Subcutaneous adipose tissue (tissue), 4 donors: ENCODE measurements around the gene PRKCB. TPM values are rescaled to one million over a fixed set of nuclear protein-coding genes. Genes with fewer than 3 reads are reported as not detected.

Experiments used
- total RNA-seq, 4 donors: library from RNA; depleted of rRNA; stranded (reverse); fragments of >200 nt; gene quantifications; one replicate each; pipeline ENCODE4 v1.1.0, GENCODE V29; 2016
- TF ChIP-seq, protein P1 (sequence below): fragments of 450-650 bp; IDR thresholded peaks from one replicate; pipeline ENCODE4 v1.5.1; 2016; ENCODE audit warnings: low read depth, mild to moderate bottlenecking, control low read depth, antibody characterized with exemption, moderate library complexity

PRKCB gene
- total RNA-seq, 4 donors from 2014 or later, result 3.4 to 16.5 (median 5.7) TPM

DNA sequence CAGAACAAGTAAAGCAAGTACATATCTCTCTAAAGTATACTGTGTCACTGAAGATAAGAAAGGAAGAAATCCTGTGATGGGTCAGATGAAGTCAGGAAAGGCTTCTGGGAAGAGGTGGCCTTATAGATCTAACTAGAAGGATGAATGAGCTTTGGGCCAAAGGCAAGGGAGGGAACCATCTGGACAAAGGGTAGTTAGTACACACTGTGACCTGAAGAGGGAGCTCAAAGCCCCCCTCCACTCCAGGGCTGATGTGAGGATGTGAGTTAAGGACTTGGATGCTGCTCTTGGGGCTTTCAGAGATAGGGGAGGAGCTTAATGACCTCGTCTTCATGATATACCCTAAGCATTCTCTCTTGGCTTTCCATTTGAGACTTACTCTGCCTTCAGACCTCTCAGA lies 235.1 kb downstream of the PRKCB start:
- TF ChIP-seq, protein P1, sequence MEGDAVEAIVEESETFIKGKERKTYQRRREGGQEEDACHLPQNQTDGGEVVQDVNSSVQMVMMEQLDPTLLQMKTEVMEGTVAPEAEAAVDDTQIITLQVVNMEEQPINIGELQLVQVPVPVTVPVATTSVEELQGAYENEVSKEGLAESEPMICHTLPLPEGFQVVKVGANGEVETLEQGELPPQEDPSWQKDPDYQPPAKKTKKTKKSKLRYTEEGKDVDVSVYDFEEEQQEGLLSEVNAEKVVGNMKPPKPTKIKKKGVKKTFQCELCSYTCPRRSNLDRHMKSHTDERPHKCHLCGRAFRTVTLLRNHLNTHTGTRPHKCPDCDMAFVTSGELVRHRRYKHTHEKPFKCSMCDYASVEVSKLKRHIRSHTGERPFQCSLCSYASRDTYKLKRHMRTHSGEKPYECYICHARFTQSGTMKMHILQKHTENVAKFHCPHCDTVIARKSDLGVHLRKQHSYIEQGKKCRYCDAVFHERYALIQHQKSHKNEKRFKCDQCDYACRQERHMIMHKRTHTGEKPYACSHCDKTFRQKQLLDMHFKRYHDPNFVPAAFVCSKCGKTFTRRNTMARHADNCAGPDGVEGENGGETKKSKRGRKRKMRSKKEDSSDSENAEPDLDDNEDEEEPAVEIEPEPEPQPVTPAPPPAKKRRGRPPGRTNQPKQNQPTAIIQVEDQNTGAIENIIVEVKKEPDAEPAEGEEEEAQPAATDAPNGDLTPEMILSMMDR, result no peak

DNA sequence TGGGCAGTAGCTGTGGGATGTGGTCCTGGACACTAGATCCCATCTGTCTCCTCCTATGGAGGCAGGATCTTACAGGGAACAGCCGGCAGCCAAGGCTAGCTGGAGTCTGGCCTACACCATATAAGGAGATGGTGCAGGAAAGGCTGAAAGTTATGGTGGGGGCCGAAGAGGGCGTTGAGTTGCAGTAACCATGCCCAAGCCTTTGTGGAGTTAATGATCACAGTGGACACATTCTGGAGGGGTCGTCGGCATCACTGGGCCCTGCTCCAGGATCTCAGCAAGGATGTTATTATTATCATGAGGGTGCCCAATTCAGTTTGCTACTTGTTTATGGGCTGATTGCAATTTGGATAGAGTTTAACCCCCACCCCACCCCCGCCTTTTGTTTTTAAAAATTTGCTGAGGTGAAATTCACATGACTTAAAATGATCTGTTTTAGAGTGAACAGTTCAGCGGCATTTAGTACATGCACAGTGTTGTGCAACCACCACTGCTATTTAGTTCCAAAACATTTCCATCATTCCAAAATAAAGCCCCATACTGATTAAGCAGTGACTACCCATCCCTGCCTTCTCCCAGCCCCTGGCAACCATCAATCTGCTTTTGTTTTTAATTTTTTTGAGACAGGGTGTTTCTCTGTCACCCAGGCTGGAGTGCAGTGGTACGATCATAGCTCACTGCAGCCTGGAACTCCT lies 236.0 kb downstream of the PRKCB start:
- TF ChIP-seq, protein P1, result no peak

DNA sequence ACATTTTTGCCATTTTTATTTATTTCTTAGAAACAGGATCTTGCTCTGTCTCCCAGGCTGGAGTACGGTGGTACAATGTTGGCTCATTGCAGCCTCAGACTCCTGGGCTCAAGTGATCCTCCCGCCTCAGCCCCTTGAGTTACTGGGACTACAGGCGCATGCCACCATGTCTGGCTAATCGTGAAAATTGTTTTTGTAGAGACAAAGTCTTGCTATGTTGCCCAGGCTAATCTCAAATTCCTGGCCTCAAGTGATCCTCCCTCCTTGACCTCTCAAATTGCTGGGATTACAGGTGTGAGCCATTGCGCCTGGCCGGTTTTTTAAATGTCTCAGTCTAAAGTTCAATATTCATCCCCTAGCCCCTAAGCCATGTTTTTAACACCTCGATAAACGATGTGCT lies 237.5 kb downstream of the PRKCB start:
- TF ChIP-seq, protein P1, result no peak

DNA sequence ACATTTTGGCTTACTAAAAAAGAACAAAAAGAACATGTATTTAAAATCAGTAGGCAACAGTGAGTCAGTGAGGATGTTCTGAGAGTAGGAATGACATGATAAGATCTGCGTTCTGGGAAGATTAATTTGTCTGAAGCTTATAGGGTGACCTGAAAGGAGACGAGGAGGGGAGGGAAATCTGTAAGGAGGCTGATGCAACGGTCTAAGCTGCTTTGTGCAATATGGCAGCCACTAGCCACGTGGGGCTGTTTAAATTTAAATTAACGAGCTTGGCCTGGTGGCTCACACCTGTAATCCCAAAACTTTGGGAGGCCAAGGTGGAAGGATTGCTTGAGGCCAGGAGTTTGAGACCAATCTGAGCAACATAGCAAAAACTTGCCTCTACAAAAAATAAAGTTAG lies 238.8 kb downstream of the PRKCB start:
- TF ChIP-seq, protein P1, result no peak

DNA sequence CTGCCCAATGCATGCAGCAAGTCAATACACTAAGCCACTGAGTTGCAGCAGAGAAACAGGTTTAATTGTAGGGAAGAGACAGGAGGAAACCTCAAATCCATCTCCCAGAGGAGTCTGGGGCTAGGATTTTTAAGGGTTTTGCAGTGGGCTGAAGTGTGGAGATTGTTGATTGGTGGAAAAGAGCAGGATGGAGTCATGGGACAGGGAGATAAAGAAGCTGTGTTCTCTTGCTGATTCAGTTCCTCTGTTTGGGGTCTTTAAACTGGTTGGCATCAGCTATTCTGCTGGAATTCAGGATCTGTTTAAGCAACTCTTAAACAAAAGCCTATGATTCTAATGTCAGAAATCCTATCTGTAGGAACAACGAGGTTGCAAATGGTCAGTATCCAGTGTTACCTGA lies 239.5 kb downstream of the PRKCB start:
- TF ChIP-seq, protein P1, result no peak

DNA sequence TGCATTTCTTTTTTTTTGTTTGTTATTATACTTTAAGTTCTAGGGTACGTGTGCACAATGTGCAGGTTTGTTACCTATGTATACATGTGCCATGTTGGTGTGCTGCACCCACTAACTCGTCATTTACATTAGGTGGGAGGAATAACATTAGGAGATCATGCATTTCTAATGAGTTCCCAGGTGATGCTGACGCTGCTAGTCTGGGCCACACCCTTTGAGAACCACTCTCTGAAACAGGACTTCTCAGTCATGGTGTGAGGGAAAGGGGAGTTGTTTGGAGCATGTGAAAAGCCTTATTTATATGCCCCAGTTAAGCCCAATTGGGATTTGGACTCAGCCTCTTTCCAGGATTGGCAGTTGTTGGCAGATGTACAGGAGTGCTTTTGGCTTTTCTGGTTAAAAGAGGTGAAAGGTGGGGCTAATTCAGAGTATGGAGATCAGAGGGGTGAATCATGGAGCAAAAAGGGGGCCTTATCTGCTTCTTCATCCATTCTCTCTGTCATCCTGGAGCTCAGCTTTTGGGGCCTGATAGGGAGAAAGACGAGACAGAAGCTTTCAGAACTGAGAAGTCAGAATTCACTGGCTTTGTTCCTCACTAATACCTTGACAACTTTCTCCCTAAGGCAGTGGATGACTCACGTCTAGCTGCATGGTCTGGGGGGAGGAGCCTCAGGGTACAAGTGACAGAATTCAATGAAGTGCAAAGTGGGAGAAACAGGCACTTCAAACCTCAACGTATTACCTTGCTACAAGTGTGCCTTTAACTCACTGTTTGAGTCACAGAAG lies 240.3 kb downstream of the PRKCB start:
- TF ChIP-seq, protein P1, result no peak

DNA sequence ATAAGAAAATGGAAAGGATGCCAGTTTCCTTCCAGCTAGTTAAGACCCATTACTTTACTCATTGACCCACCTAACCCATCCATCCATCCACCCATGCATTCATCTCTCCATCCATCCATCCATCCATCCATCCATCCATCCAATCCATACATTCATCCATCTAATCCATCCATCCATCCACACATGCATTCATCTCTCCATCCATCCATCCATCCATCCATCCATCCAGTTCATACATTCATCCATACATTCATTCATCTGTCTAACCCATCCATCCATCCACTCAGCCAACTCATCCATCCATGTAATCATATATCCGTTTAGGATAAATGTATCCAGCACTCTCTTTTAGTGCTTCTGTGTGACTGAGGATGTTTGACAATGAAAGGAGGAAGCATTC lies 241.5 kb downstream of the PRKCB start:
- TF ChIP-seq, protein P1, result no peak
